Kidney (tissue), 14 donors: Measurements from ENCODE around the gene NLGN1. TPM values are rescaled to one million over a fixed set of nuclear protein-coding genes. Genes with fewer than 3 reads are reported as not detected.

Source experiments
- DNase-seq, 5 donors: peaks; one replicate each; pipeline ENCODE4 v3.0.0-alpha.2; 2013 to 2020
- FAIRE-seq: peaks from 2 replicates; lab custom pipeline; 2012; peaks lifted over from hg19 to GRCh38; lab: Jason Lieb, UNC
- H3K27ac ChIP-seq, 2 donors: one replicate each; pipeline ENCODE4 v1.7.0; 2013; ENCODE audit warnings: low read depth in 2 of 2, low read length in 2 of 2, inconsistent platforms in 1 of 2
- H3K27me3 ChIP-seq: one replicate; pipeline ENCODE4 v1.7.1; 2013; ENCODE audit warnings: low read length, inconsistent platforms; ENCODE audit not compliant: control insufficient read depth, insufficient read depth
- H3K36me3 ChIP-seq, 3 donors: one replicate each; pipeline versions ENCODE4 v1.7.0 to v1.7.1; 2013; ENCODE audit warnings: low read length in 3 of 3, control low read depth in 1 of 3, inconsistent platforms in 1 of 3; ENCODE audit not compliant: insufficient read depth in 3 of 3, control insufficient read depth in 2 of 3
- H3K4me1 ChIP-seq, 3 donors: one replicate each; pipeline versions ENCODE4 v1.7.0 to v1.7.1; 2013; ENCODE audit warnings: low read length in 3 of 3, inconsistent platforms in 1 of 3, low read depth in 1 of 3; ENCODE audit not compliant: control insufficient read depth in 2 of 3, insufficient read depth in 2 of 3
- H3K4me3 ChIP-seq, 3 donors: one replicate each; pipeline versions ENCODE4 v1.7.0 to v1.8.1; 2013; ENCODE audit warnings: low read length in 3 of 3, control low read depth in 1 of 3, inconsistent platforms in 1 of 3
- H3K9ac ChIP-seq, 3 donors: one replicate each; pipeline versions ENCODE4 v1.7.0 to v1.7.1; 2013; ENCODE audit warnings: low read length in 3 of 3, control low read depth in 1 of 3, inconsistent platforms in 1 of 3
- H3K9me3 ChIP-seq, 3 donors: one replicate each; pipeline versions ENCODE4 v1.7.0 to v1.7.1; 2013; ENCODE audit warnings: low read length in 3 of 3, control low read depth in 1 of 3, inconsistent platforms in 1 of 3; ENCODE audit not compliant: control insufficient read depth in 2 of 3, insufficient read depth in 1 of 3
- CTCF ChIP-seq: IDR thresholded peaks from 3 replicates; pipeline ENCODE4 v1.5.1; 2012; ENCODE audit warnings: mild to moderate bottlenecking, moderate library complexity, borderline replicate concordance; ENCODE audit not compliant: insufficient read depth; ENCODE audit errors: extremely low read depth
- intact Hi-C: fragments of 100-400 bp; cut with DNase I; formaldehyde crosslinking; loops from one replicate; pipeline ENCODE4 v1.11.1; 2022
- polyA plus RNA-seq: library from polyadenylated mRNA; stranded (reverse); fragments of 350-450 nt; fragmentation: Illumina TruSeq; extraction: RNeasy Lipid Tissue Mini Kit (QIAGEN cat#74804); gene quantifications from one replicate; pipeline ENCODE4 v1.2.3, GENCODE V29; 2014; ENCODE audit warnings: low read depth, low replicate concordance; ENCODE audit not compliant: insufficient read depth
- total RNA-seq: library from RNA; stranded (reverse); fragmentation: NEBNext Ultra II Directional; extraction: Animal tissue kit (Norgen Biotek cat#: 25700); gene quantifications from one replicate; pipeline ENCODE4 v1.2.1, GENCODE V29; 2021
- donor health status: control.
- donor health status: control.
- donor health status: control.
- donor health status: control.
- donor health status: control.
- donor health status: DM: yes; HTN: yes; CAD: no.
- donor health status: Normal renal cell carcinoma (clear cell type).

The NLGN1 gene
- total and polyA plus RNA-seq, 2 donors from 2014 or later = 0.49 to 19.4 TPM

DNA sequence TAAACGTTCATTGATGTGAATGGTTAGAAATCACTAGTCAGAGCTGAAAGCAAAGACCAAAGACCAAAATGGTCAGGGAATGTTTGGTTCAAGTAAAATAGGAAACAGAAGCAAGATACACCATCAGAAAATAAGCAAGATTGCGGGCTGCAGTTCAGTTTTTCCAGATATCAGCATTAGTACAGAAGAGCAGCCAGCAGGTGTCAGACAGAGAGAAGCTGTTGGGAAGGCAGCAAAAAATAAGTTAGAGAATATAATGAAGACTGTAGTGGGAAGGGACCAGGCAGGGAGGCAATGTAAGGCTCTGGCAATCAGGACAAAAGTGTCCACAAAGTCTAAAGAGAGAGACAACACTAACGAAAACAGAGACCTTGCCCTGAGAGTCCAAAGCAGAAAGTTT lies 822.2 kb downstream of the NLGN1 start:
- H3K9me3 ChIP-seq = no peaks in the 10 kb centered on the region
- no peak for FAIRE-seq
- H3K4me1 ChIP-seq = peaks cover 0 to 2% (median 0%) of the 10 kb centered on the region in 3 donors
- no peak overlapping the region for H3K27ac ChIP-seq
- no peaks in the 10 kb centered on the region for H3K27me3 ChIP-seq
- intact Hi-C loops = no loop called here
- no peak overlapping the region for H3K4me3 ChIP-seq
- no peak overlapping the region for H3K9ac ChIP-seq
- H3K36me3 ChIP-seq = no peaks in the 10 kb centered on the region
- peak; percentile 21 for TF ChIP-seq CTCF
- peak in 1 of 5 donors; percentile 33 for DNase-seq

GRCh38 chr3:174220775-174221554 lies 823.4 kb downstream of the NLGN1 start:
- DNase-seq (no peak), FAIRE-seq (no peak)
- intact Hi-C loops = no loop called here
- no peaks in the 10 kb centered on the region for H3K27me3 ChIP-seq
- no peaks in the 10 kb centered on the region for H3K36me3 ChIP-seq
- H3K9ac ChIP-seq = no peak overlapping the region
- TF ChIP-seq CTCF = no peak
- peaks cover 0 to 2% (median 0%) of the 10 kb centered on the region in 3 donors for H3K4me1 ChIP-seq
- H3K4me3 ChIP-seq = no peak overlapping the region
- no peaks in the 10 kb centered on the region for H3K9me3 ChIP-seq
- no peak overlapping the region for H3K27ac ChIP-seq

DNA sequence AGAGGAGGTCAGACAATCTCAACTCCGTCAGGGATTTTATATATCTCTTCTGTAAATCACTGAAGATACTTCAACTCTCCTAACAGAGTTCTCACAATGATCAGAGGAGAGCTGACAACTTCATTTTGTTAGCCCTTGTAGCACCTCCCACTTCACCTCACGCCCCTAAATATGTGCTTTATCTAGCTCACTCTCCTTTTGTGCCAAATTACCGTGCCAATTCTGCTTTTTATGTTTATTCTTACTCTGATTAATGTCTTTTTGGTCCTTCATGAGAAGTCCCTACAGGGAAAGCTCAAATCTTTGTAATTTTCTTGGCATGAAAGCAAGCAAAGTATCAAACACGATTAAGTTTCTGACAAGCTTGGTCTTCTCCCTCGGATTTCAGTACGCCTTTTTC lies 825.5 kb downstream of the NLGN1 start:
- Histone ChIP-seq H3K4me3 (no peak overlapping the region), H3K36me3 (no peaks in the 10 kb centered on the region), H3K9ac (no peak overlapping the region), H3K4me1 (peaks cover 0 to 2% (median 0%) of the 10 kb centered on the region in 3 donors), H3K27ac (no peak overlapping the region), H3K9me3 (no peaks in the 10 kb centered on the region), H3K27me3 (no peaks in the 10 kb centered on the region)
- intact Hi-C loops = no loop called here
- DNase-seq = no peak
- TF ChIP-seq CTCF = no peak
- FAIRE-seq = no peak
